OCI-LY7 (cell line): ENCODE results near the gene SH3GLB2.

ENCODE experiments used
- EZH2phosphoT487 ChIP-seq: fragments of 200-600 bp; sonication (generic); IDR thresholded peaks from 2 replicates; pipeline ENCODE4 v1.6.1; 2018; ENCODE audit warnings: low read depth, borderline replicate concordance, mild to moderate bottlenecking, mixed run types, antibody characterized with exemption, low read length, moderate library complexity, mixed read lengths
- TF ChIP-seq, protein P1 (sequence below): fragments of 200-600 bp; sonication (generic); conservative IDR thresholded peaks from 2 replicates; pipeline ENCODE4 v1.5.1; 2014; ENCODE audit warnings: mild to moderate bottlenecking, antibody characterized with exemption, low read length, moderate library complexity, mixed read lengths

DNA sequence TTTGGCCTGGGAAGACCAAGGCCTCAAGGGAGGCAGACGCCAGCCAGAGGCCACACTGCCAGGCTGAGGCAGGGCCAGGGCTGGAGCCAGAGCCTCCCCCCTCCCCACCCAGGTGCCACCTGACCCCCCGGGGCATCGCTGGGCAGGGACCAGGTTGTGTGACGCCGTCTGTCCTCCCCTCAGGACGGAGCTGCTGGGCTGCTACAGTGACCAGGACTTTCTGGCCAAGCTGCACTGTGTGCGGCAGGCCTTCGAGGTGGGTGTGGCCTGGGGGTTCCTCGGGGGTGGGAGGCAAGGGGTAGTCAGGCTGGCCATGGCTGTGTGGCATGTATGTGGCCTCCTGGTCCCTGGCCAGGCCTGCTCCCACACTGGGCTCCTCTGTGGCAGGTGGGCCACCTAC is 34.9 kb upstream of the SH3GLB2 start:
- TF ChIP-seq, protein P1, sequence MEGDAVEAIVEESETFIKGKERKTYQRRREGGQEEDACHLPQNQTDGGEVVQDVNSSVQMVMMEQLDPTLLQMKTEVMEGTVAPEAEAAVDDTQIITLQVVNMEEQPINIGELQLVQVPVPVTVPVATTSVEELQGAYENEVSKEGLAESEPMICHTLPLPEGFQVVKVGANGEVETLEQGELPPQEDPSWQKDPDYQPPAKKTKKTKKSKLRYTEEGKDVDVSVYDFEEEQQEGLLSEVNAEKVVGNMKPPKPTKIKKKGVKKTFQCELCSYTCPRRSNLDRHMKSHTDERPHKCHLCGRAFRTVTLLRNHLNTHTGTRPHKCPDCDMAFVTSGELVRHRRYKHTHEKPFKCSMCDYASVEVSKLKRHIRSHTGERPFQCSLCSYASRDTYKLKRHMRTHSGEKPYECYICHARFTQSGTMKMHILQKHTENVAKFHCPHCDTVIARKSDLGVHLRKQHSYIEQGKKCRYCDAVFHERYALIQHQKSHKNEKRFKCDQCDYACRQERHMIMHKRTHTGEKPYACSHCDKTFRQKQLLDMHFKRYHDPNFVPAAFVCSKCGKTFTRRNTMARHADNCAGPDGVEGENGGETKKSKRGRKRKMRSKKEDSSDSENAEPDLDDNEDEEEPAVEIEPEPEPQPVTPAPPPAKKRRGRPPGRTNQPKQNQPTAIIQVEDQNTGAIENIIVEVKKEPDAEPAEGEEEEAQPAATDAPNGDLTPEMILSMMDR = no peak
- TF ChIP-seq EZH2phosphoT487 = no peak
